HG03139 (cell line): ENCODE results near the gene TENT5A.
"Not testable (repeated sequence)": the region's sequence is repeated elsewhere in the genome, so short reads cannot be mapped to it uniquely, and the experiment has no call there.

ENCODE experiments used
- ATAC-seq: cut with Tn5 transposase; IDR thresholded peaks from one replicate; pipeline ENCODE4 v1.9.1; 2021; ENCODE audit not compliant: unreplicated experiment

The TENT5A gene

DNA sequence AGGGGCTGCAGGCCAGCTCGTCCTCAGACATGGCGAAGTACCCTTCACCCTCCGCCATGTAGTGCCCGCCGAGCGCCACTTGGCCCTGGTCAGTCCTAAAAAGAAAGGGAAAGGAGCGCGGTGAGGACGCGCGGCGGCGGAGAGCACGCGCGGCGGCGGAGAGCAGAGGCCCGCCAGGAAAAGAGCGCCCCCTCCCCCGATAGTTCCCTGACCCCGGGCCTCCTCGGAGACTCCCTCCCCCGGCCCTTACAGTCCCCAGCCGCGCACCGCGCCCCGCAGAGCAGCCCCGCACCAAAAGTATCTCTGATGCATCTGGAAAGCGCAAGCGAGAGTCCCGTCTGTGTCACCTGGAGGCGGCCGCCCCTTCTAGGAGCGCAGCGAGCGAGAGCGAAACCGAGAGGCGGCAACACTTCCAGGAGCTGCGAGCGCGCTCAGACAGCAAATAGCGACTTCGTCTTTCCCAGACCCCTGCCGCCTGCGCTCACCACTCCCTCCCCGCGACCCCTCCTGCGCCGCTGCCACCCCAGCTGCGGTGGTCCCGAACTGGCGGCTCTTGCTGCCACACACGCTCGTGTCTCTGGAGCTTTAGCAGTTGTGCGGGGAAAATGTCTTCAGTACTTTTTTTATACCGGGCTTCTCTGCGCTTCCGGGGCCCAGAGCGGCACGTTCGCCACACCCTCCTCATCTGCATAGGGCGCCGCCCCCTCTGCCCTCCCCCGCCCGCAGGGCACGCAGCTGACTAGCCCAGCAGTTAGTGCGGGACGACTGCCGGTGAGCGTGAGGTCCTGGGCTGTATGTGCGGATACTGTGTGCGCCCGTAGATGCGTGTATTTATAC lies at the start of gene TENT5A:
Gene TENT5A, minus strand, starts transcription at position 598 of the 837 bp plus-strand sequence. Its CDS starts 540 bp downstream, at position 58.
- peak; percentile 68 for ATAC-seq

DNA sequence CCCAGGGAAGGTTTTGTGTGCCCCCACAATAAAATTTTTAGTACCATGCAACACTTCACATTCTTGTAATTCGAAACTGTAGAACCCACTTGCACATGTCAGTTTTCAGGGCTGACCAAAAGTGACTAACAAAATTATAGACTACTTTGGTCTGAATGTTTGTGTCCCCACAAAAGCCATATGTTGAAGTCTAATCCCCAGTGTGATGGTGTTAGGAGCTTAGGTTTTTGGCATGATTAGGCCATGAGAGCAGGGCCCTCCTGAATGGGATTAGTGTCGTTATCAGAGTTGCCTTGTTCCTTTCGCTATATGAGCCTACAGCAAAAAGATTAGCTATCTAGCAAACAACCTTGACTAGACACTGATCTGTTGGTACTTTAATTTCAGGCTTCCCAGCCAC lies 49.0 kb upstream of the TENT5A start:
- ATAC-seq: no peak

DNA sequence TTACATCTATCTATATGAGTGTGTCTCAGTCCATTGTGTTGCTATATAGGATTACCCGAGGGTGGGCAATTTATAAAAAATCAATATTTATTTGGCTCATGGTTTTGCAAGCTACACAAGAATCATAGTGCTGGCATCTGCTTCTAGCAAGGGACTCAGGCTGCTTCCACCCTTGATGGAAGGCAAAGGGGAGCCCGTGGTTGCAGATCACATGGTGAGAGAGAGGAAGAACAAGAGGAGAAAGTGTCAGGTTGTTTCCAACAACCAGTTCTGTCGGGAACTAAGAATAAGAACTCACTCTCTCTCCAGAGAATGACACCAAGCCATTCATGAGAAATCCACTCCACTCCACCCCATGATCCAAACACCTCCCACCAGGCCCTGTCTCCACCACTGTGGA lies 48.2 kb upstream of the TENT5A start:
- ATAC-seq: no peak

- no peak for ATAC-seq
Measured at GRCh38 chr6:81799323-81799722, 46.8 kb upstream of the TENT5A start.

DNA sequence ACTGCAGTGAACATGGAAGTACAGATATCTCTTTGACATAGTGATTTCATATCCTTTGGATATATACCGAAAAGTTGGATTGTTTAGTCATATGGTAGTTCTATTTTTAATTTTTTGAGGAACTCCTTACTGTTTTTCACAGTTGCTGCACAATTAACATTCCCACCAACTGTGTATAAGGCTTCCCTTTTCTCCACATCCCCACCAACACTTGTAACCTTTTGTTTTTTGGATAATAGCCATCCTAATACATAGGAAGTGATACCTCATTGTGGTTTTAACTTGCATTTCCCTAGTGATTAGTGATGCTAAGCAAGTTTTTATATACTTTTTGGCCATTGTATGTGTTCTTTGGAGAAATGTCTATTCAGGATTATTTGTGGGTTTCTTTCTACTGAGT lies 45.1 kb upstream of the TENT5A start:
- no peak for ATAC-seq

DNA sequence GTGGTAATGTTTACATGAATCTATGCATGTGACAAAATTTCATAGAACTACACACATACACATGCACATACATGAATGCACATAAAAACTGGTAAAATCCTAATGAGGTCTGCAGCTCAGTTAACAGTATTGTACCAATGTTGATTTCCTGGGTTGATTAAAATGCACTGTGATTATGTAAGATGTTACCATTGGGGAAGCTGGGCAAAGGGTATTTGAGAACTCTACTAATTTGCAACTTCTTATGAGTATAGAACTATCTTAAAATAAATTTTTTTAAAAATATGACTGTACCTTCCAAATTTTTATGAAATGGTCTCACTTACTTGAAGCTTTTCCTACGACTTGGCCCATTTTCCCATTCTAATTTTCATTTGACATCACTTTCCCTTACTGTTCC lies 43.4 kb upstream of the TENT5A start:
- ATAC-seq: no peak

- ATAC-seq: no peak
Measured at GRCh38 chr6:81793821-81794475, 41.5 kb upstream of the TENT5A start.

- ATAC-seq: no peak
Measured at GRCh38 chr6:81792826-81793225, 40.3 kb upstream of the TENT5A start.

DNA sequence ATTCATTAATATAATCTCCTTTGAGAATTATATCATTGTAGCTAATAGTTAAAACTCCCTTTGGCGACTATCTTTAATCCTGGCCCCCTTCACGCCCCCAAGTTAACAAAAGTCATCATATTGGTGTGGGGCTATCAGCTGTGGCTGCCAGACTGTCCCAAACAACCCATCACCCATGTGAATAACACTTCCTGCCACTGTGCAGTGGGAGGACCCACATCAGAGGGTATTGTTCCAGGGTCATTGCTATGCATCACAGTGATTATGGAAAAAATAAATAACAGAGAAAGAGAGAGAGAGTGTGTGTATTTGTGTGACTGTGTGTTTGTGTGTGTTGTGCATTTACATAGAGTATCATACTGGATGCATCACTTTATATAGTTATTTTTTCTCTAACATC lies 39.3 kb upstream of the TENT5A start:
- ATAC-seq: no peak

GRCh38 chr6:81790034-81790433 lies 37.6 kb upstream of the TENT5A start:
- no peak for ATAC-seq

DNA sequence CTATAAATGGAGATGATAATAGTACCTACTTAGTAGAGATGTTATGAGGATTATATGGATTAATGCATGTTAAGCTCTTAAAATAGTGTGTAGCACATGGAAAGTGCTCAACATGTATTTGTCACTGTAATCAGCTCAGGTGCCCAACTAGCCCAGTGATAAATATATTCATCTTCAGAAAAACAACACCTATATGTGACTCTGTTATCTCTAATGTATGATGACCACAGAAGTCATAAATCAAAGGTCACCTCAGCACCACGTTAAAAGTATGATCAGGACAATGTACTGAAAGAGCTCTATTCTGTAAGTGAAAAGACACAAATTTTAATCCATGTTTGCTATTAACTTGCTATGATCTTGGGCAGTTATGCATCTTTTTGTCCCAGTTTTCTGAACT lies 36.8 kb upstream of the TENT5A start:
- no peak for ATAC-seq

- no peak for ATAC-seq
Measured at GRCh38 chr6:81788748-81789147, 36.3 kb upstream of the TENT5A start.

- no peak for ATAC-seq
Measured at GRCh38 chr6:81787313-81788068, 35.0 kb upstream of the TENT5A start.

DNA sequence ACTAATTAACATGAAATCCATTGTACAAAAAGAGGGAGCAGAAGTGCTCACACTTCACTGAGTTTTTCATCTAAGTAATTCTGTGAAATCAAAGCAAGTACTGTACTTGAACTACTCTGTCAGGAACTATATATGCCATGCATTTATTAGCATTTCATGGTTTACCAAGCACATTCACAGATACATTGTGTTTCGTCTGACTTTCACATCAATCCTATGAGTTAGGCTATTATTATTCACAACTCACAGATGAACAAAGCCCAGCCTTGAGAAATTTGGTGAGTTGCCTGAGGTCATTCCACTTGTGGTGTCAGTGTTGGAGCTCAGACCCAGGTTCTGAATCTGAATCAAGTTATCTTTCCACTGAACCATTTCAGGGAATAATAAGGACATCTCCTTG lies 33.7 kb upstream of the TENT5A start:
- no peak for ATAC-seq

GRCh38 chr6:81785377-81785776 lies 32.9 kb upstream of the TENT5A start:
- ATAC-seq: no peak

GRCh38 chr6:81783893-81784292 lies 31.4 kb upstream of the TENT5A start:
- ATAC-seq: no peak

GRCh38 chr6:81781624-81782023 lies 29.1 kb upstream of the TENT5A start:
- no peak for ATAC-seq

- no peak for ATAC-seq
Measured at GRCh38 chr6:81777586-81778268, 25.2 kb upstream of the TENT5A start.

- ATAC-seq: not testable (repeated sequence)
Measured at GRCh38 chr6:81776219-81776618, 23.7 kb upstream of the TENT5A start.

- no peak for ATAC-seq
Measured at GRCh38 chr6:81774542-81774941, 22.1 kb upstream of the TENT5A start.

- ATAC-seq: no peak
Measured at GRCh38 chr6:81773887-81774286, 21.4 kb upstream of the TENT5A start.
